Mammary epithelial cell (primary cell): ENCODE results near the gene FKBP4.

Experiments
- CTCF ChIP-seq, 2 donors: IDR thresholded peaks in 1 of 2; conservative IDR thresholded peaks in 1 of 2; 2 replicates each; pipeline ENCODE4 v1.5.1; 2011 to 2012; ENCODE audit warnings: inconsistent platforms in 2 of 2, low read length in 2 of 2, mild to moderate bottlenecking in 2 of 2, control low read depth in 1 of 2, low read depth in 1 of 2; ENCODE audit not compliant: insufficient read depth in 1 of 2; ENCODE audit errors: extremely low read depth in 1 of 2
- EZH2 ChIP-seq: IDR thresholded peaks from 2 replicates; pipeline ENCODE4 v1.6.1; 2012; ENCODE audit warnings: low read length, inconsistent platforms, borderline replicate concordance

- TF ChIP-seq CTCF (conservative IDR thresholded peaks at IDR 0.05 in 1 of 2, IDR thresholded peaks at IDR 0.05 in 1 of 2; ENCODE audit: extremely low read depth in 1 of 2, insufficient read depth in 1 of 2, low read depth in 1 of 2, low read length in 2 of 2) (no peak), EZH2 (no peak)
These were observed 19.3 kb upstream of the FKBP4 start for GRCh38 chr12:2775431-2775830.
